HG03565 (cell line): ENCODE data around the gene ZNF423.
"Not testable (repeated sequence)": the region's sequence is repeated elsewhere in the genome, so short reads cannot be mapped to it uniquely, and the experiment has no call there.

Experiments used
- ATAC-seq: cut with Tn5 transposase; IDR thresholded peaks from one replicate; pipeline ENCODE4 v1.9.1; 2021; ENCODE audit warnings: mild to moderate bottlenecking, moderate library complexity; ENCODE audit not compliant: unreplicated experiment

ZNF423 gene

DNA sequence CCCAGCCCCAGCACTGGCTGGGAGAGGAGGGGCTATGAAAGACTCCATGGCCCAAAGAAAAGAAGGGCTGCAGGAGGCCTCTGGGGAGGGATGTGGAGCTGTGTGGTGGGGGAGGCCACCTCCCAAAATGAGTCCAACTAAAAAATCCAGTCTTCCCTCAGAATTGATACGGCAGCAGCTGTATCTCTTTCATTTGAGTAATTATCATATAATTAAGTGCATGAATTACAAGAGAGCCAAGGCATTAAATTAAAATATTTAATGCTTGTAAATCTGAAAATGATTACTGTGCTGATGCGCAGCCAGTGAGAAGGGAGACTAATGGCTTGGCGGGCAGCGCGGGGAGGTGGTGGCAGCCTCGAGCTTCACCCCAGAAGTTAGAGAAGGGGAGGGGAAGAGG is 289.5 kb downstream of the ZNF423 start:
- no peak for ATAC-seq

DNA sequence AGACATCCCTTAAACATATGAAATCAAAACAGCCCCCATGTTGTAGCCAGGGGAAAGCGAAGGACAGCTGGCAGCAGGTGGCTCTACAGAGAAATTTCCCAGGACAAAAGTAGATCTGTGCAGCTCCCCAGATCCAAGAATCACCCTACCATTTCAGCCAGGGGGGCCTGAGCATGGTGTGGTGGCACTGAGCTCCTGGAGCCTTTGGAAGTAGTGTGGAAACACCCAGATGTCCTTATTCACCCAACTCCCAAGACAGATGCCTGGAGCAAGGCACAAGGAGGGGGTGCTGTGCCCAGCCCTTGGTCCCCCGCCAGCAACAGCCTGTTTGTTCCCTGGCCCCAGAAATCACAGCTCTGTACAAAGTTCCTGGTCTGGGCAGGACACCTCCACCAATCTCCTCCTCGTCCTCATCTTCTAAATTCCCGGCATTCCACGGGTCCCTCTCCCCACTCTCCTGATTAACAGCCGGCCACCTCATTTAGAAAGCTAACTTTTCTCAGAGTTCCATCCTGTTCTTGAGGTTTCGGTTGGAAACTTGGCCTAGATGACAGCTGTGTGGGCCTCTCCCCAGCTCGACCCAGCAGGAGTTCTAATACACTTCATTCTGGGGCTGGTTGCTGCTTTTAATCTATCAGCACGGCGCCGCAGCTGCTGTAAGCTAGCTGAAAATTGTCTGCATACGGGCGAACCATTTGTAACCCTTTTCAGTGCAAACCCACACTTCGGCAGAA is 291.2 kb downstream of the ZNF423 start:
- no peak for ATAC-seq

DNA sequence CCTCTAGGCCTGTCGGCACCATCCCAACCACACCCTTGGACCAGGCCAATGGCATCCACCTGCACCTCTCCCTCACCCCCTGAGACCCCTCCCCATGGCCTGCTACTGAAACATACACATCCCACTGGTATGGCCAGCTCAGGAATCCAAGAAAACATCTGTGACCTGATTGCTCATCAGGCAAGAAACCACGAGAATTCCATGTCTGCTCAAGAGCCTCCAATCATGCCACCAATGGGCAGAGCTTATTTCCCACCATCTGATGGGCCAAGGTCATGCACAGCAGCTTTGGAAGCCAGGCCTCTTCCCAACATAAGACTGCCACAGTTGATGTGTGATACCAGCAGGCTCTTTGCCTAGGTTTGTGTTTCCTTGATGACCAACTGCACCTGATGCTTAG is 292.2 kb downstream of the ZNF423 start:
- no peak for ATAC-seq

DNA sequence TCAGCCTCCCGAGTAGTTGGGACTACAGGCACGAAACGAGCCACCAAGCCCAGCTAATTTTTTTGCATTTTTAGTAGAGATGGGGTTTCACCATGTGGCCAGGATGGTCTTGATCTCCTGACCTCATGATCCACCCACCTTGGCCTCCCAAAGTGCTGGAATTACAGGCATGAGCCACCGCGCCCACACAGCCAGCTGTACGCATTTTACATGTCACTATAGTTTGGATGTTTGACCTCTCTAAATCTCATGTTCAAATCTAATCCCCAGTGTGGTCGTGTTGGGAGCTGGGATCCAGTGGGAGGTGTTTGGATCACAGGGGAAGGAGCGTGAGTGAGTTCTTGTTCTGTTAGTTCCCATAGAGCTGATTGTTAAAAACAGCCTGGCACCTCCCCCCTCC is 293.0 kb downstream of the ZNF423 start:
- not testable (repeated sequence) for ATAC-seq

DNA sequence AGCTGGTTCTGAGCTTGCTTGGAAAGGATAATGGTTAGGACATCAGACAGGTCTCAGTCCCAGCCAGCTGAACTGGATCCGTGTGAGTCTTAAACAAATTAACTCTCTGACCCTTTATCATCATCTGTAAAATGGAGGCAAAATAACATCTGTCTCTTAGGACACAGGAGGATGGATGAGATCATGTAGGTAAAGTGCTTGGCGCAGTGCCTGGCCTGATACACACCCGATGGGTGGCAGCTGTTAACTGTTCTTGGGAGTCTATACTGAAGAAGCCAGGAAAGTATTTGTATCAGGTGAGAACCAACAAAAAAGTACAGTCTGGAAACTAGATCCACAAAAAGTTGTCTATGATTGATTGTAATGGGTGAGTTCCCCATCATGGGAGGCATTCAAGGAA is 293.7 kb downstream of the ZNF423 start:
- no peak for ATAC-seq

DNA sequence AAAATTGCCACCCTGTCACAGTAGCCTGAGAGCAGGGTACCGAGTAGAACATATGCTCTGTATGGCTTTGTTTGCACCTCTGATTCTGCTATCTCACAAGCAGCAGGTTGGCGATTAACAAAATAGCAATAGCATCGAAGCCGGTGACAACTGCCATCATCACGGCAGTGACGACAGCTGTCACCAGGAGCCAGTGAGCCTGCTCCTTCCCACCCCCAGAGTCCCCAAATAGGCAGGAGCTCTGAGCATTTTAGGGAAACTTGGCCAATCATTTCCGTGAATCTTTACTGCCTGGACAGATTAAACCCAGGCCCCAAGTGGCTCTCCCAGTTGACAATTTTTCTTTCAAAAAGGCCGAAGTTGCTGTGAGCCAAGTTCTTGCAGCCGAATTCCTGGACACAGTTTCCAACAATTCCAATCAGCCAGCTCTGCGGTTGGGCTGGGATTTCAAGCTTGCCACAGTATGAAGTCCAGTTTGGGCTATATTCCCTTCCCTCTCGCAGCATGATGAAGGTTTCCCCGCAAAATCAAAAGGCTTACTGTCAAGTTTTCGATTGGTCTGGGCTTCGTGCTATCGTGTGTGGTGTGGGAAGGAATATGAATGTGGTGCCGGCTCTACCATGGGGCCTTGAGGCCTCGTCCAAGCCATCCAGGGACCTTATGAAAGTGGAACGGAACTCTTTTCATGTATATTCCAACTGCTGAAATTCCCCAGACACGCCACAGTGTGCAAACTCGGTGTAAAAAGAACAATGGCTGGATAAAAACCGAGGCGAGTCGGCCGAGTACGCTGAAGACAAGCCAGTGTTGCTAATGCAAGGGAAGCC is 295.7 kb downstream of the ZNF423 start:
- no peak for ATAC-seq

DNA sequence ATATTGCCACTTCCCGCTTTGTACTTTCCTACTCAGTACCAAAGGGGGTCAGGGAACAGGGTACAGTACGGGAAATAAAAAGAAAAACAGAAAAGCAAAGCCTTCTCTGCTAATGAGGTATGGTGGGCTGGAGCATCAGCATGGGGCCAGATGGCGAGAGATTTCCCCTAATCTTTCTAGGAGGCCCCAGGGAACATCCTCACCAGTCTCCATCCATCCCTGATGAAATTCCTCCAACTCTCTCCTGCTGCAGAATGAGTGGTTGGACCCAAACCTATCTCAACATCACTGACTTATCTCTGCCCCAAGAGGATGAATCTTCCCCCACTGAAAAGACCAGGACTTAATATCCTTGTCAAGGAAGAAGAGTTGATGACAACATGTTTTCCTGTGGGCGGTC is 296.7 kb downstream of the ZNF423 start:
- ATAC-seq = no peak

DNA sequence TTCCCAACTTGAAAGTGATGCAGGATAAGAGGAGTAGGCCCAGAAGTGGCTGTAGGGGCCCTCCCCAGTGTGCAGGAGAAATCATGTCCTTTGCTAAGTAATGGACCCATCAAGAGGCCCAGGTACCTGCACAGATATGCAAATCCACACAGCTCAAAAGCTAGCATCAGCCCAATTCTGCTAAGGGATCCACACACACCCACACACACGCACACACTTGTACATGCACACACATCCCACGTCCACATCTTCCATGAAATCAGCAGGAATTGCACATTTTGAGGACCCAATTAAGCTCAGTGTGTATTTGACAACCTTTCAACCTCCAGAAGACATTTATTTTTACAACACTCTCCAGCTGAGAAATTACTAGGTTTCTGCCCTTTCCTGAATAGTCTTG is 297.5 kb downstream of the ZNF423 start:
- no peak for ATAC-seq

DNA sequence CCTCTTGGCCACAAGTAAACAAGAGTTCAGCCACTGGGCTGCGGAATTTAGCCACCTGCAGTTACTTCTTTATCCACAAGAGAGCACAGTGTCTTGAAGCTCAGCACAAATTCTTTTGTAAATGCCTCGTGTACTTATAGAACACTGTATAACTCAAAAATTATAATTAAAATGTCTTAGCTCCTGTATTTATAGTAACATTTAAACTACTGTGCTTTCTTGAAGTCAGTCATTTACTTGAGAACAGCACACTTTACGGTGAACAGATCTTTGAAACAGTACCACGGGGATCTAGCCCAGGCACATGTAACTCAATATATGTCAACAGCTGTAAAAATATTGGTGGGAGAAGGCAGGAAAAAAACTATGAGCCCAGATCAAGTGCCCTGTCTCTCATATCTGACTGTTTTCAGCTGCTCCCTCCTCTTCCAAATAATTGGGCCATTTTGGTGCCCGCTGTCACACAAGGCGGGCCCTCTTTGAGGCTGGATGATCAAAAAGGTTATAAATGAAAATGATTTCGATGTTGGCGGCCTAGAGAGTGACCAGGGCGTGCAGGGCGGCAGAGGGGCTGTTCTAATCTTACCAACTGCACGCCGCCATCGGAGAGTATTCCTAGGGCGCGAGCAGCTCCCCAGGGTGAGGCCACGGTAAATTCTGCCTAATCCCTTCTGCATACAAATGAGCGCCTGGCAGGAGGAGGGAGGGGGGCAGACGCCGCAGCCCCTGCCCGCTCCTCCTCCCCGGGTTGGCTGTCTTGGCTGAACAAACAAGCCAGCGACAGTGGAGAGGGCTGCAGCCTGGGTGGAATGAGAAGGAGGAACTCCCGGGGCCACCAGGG is 299.1 kb downstream of the ZNF423 start:
- ATAC-seq = no peak

DNA sequence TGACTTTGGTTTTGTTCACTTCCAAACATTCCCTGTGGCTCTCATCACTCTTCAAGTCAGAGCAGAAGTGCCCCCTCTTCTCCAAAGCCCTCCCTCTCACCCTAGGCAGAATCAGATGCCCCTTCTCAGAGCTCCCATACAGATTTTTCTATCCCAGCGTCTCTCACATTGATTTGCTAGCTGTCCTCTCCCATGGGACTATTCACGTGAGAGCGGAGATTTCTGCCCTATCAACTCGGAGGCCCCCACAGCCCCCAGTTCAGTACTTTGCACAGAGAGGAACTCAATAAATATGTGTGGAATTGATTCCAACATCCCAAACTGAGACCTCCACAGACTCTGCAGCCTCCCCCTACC is 299.7 kb downstream of the ZNF423 start:
- no peak for ATAC-seq

DNA sequence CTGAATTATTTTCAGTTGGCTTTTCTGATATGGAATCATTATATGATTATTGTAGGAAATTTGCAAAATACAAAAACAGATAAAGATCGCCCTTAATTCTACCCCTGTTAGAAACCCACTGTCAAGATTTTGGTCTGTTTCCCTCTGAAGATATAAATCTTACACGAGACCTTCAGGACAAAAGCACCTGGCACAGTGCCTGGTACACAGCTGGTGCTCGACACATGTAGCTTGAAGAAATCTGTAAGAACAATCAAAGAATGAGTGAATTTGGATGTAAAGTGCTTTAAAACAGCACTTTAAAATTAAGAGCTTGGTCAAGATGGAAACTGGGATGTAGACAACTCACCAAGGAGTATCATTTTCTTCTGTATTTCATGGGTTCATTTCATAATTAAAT is 301.2 kb downstream of the ZNF423 start:
- no peak for ATAC-seq

DNA sequence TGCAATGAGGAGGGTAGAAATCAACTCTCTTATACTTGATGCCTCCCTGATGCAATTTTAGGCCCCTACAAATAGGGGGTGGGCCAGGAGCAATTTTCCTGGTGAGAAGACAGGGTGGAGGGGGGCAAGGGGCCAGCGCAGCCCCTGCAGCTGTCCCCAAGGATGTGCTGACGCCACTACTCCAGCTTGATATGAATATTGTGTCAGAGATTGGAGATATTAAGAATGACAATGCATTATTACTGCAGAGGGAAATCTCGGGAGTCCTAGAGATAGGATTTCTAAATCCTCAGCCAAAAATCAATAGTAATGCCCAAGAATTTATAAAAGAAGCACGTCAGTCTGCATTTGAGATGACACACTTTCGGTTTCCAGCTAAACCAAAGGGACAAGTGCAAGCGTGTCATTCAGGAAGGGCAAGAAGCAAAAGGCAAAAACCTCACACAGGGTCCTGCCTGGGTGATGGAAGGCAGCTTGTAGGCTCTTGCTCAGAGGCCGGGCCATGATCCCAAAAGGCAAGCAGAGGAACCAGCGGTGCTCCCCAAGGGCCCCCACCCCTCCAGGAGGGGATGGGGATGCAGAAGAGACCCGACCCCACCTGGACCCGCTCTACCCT is 303.5 kb downstream of the ZNF423 start:
- no peak for ATAC-seq

DNA sequence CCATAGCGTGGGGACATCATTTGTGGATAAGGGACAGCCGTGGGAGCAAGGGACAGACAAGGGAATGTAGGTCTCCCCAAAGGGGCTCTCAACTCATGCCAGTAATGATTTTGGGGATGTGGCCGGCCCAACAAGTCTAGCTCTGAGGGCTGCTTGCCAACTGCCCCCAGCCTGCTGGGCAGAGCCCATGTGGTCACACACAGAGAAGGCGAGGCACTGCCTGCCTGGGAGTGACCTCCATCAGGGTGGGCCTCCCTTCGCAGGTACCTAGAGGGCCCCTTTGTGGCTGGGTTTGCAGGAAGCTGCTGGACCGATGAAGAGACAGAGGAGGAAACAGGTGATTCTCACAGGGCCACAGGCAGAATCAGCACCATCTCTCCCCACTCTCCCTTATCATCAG is 305.2 kb downstream of the ZNF423 start:
- no peak for ATAC-seq

DNA sequence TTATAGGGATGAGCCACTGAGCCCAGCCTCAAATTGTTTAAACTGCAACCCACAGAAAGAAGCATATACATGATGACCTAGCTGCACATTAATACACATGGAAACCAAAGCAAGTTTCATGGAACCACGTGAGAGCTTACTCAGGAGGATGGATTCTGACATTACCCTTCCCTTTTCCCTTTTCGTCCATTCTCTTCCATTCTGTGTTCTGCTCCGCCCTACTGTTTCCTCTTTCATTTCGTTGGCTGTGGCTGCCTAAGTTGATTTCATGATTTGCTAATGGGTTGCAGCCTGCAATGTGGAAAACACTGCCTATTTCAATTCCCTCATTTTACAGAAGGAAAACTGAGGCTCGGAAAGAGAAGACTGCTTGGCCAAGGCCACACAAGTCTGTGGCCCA is 305.8 kb downstream of the ZNF423 start:
- ATAC-seq = no peak

DNA sequence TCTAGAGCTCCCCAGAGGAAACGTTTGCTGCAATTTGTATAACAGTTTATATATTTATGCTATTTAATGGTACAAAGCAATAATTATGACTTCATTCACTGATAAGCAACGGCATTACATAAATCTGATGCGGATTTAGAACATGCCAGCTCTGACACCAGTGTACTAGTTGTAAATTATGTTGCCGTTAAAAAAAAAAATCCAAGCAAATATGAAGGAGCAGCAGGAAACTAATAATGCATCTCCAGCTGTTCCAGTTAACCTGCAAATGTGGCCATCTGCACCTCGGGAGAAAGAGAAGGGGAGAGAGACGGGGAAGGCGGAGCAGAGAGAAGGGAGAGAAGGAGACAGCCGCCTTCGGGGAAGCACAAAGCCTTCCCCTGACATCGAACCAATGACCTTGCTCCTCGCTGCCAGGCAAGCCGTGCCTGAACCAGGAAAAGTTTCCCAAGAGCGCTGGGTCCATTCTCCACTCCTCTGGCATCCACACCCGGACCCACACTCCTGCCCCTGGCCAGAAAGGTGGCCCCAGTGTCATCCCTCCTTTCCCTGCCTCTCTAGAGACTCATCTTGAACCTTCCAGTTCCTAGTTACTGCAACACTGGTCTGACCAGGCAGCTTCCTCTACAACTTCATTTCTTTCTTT is 307.5 kb downstream of the ZNF423 start:
- ATAC-seq = no peak

DNA sequence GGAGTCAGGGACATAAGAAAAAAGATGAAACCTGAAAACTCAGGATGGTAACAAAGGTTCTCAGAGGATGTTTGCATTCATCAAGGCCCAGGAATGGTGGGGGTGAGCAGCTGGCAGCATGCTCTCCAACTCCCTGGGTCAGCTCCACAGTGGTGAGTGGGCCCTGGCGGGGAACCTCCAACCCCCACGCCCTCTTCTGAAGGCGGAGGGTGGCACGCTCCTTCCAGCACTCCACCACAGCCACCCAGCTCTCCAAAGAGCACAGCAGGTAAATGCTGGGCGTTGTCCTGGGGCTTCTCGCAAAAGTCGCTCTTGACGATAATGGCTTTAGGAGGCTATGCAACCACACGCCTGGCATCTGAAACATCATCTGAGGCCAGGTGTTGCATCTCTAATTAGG is 308.5 kb downstream of the ZNF423 start:
- no peak for ATAC-seq

DNA sequence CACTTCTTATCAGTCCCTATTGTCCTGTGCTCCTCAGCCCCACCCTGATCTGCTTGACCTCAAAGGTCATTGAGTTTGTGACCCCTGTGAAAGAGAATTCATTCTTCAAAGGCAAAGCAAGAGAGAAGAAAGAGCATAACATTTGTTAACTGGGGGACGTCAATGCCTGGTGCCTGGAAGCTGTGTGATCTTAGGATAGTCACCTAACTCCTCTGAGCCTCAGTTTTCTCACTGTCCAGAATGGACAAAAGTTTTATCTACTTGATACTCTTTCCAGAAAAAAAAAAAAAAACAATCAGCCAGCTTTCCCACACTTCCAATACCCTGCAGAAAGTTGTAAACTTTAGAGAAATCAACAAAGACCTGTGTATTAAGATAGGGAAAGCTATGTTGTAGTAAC is 309.2 kb downstream of the ZNF423 start:
- no peak for ATAC-seq

DNA sequence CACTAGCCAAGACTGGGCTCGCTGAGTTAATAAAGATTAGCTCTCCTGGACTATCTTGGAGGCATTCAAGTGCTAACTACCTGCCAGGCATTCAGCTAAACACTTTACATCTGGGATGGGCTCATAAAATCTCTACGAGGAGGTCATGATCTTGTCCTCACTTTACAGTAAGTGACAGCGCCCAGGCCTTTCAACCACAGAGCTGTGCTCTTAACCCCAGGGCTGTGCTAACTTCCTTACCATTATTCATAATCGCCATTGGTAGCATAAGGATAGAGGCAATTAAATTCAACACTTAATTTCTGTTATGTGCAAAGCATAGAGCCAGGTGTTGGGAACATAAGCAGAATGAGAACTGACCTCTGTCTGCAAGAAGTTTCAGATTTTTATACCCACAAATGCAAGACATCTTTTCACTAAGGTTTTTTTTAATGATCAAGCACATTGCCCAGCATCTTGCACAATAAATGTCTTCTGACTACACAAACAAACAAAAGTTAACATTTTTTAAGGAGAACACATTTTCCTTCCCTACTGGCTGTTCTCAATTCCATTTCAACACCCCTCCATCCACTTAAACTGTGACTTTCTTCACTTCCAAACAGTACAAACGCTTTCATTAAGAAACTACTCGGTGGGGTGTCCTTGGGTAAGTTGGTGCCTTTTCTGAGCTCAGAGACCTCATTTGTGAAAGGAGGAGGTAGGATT is 310.0 kb downstream of the ZNF423 start:
- ATAC-seq = no peak

DNA sequence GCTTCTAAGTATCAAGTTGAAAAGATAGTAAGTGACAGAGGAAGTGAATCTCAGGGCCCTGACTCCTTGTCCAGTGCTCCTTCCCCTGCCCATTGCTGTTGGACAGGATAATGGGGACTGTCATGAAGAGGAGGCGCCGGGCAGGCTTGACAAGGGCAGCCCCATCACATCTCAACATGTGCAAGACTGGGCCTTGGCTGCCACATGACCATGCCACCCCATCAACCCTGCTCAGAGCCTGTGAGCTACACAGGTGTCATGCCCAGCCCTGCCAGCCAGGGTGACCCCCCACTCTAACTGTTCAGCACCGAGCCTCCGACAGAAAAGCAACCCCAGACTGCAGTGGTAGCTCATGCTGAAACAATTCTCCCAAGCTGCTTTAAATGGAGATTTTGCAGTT is 310.7 kb downstream of the ZNF423 start:
- ATAC-seq = no peak

DNA sequence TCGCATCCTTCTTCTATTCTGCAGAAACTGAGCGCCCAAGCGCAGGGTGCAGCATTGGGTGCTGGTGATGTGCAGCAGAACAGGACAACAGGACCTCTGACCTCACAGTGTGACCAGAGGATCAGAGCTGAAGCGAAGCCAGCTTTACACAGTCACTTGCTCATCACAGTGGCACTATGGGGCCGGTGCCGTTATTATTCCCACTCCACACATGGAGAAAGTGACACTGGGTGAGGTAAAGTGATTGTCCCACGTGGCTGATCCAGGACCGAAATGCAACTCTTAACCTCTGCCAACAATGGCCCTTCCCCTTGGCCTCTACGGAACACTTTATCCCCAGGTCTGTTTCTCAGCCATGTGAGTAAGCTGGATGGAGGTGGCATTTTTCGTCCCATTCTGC is 311.1 kb downstream of the ZNF423 start:
- ATAC-seq = no peak
